ENCODE data around the gene EIF3M. TPM values are rescaled to one million over a fixed set of nuclear protein-coding genes. Genes with fewer than 3 reads are reported as not detected.

EIF3M gene
- total RNA-seq, 1 donor from 2014 or later = 235 TPM

DNA sequence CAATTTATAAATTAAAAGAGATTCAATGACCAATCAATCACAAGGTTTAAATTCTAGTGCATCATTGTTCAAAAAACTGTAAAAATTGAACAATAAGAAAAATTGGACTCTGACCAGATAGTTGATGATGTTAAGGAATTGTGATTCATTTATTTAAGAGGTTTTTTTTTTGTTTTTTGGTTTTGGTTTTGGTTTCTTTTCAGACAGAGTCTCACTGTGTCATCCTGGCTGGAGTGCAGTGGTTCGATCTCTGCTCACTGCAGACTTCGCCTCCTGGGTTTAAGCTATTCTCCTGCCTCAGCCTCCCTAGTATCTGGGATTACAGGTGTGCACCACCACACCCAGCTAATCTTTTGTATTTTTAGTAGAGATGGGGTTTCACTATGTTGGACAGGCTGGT, 17.1 kb upstream of the EIF3M start:
- no peaks in the 10 kb centered on the region for H3K36me3 Mint-ChIP-seq (ENCODE audit: low read depth, unreplicated experiment)
- DNase-seq (ENCODE audit: low spot score) = no peak

DNA sequence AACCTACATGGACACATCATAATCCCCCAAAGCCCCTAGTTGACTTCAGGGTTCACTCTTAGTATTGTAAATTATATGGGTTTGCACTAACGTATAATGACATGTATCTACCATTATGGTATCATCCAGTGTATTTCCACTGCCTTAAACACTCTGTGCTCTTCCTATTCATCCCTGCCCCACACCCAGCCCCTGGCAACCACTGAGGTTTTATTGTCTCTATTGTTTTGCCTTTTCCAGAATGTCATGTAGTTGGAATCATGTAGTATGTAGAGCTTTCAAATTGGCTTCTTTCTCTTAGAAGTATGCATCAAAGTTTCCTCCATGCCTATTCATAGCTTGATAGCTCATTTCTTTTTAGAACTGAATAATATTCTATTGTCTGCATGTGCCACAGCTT, 16.5 kb upstream of the EIF3M start:
- TF ChIP-seq CTCF (IDR thresholded peaks at IDR 0.05; ENCODE audit: unreplicated experiment) = no peak
- peaks cover 3% of the 10 kb centered on the region for H3K27me3 Mint-ChIP-seq (ENCODE audit: unreplicated experiment)
- no peak overlapping the region for H3K4me3 Mint-ChIP-seq (ENCODE audit: unreplicated experiment)
- H3K27ac Mint-ChIP-seq (ENCODE audit: unreplicated experiment) = no peak overlapping the region
- DNase-seq (ENCODE audit: low spot score) = no peak
- peaks cover 5% of the 10 kb centered on the region for H3K4me1 Mint-ChIP-seq (ENCODE audit: unreplicated experiment)
- H3K9me3 Mint-ChIP-seq (ENCODE audit: unreplicated experiment) = no peaks in the 10 kb centered on the region
- H3K36me3 Mint-ChIP-seq (ENCODE audit: low read depth, unreplicated experiment) = no peaks in the 10 kb centered on the region

More for the DNA sequence above, 17.1 kb upstream of the EIF3M start:
- Mint-ChIP-seq H3K4me3 (ENCODE audit: unreplicated experiment) (no peak overlapping the region), H3K9me3 (ENCODE audit: unreplicated experiment) (no peaks in the 10 kb centered on the region), H3K27me3 (ENCODE audit: unreplicated experiment) (peaks cover 3% of the 10 kb centered on the region), H3K4me1 (ENCODE audit: unreplicated experiment) (peaks cover 2% of the 10 kb centered on the region), H3K27ac (ENCODE audit: unreplicated experiment) (no peak overlapping the region)
- no peak for TF ChIP-seq CTCF (IDR thresholded peaks at IDR 0.05; ENCODE audit: unreplicated experiment)

DNA sequence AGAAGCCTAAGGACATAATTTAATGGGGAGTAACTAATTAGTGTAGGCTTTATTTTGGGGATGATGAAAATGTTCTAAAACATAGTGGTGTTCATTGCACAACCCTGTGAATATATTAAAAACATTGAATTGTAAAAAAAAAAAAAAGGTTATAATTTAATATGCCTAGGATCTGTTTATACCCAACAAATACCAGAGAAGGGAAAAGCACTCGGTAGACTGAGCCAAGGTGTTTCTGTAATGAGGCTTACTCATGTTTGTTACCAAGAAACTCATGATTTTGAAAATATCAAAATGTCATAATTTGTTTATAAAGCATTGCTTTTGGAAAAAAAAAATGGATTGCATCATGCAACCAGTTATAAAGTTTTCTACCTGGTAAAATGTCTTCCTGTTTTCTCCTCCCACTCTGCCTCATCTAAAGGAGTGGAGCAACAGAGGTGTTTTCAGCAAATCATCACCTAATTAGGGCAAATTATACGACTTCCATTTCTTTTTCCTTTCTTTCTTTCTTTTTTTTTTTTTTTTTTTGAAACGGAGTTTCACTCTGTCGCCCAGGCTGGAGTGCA, 14.2 kb upstream of the EIF3M start:
- Mint-ChIP-seq H3K27ac (ENCODE audit: unreplicated experiment) (no peak overlapping the region), H3K9me3 (ENCODE audit: unreplicated experiment) (no peaks in the 10 kb centered on the region), H3K36me3 (ENCODE audit: low read depth, unreplicated experiment) (no peaks in the 10 kb centered on the region), H3K27me3 (ENCODE audit: unreplicated experiment) (peaks cover 6% of the 10 kb centered on the region), H3K4me3 (ENCODE audit: unreplicated experiment) (no peak overlapping the region), H3K4me1 (ENCODE audit: unreplicated experiment) (peaks cover 5% of the 10 kb centered on the region)
- no peak for DNase-seq (ENCODE audit: low spot score)
- TF ChIP-seq CTCF (IDR thresholded peaks at IDR 0.05; ENCODE audit: unreplicated experiment) = no peak

DNA sequence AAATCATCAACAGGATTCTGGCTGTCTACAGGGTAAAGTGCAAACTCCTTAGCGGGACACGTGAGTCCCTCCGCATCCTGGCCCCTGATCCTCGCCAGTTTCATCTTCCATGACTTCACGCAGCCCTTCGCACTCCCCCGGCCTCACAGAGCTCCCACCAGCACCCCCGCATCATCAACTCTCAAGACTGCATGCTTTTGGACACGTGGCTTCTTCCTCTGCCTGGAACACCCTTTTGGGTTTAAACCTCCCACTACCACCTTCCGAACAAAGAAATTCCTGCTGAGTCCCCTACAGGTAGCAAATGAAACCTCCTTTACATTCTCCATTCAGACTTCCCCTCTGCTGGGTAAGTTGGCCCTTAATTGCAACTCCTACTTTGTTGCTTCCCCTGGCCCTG, 12.6 kb upstream of the EIF3M start:
- no peak for DNase-seq (ENCODE audit: low spot score)
- Mint-ChIP-seq H3K9me3 (ENCODE audit: unreplicated experiment) (no peaks in the 10 kb centered on the region), H3K4me3 (ENCODE audit: unreplicated experiment) (no peak overlapping the region), H3K27ac (ENCODE audit: unreplicated experiment) (no peak overlapping the region), H3K4me1 (ENCODE audit: unreplicated experiment) (peaks cover 5% of the 10 kb centered on the region), H3K36me3 (ENCODE audit: low read depth, unreplicated experiment) (no peaks in the 10 kb centered on the region), H3K27me3 (ENCODE audit: unreplicated experiment) (peaks cover 7% of the 10 kb centered on the region)
- TF ChIP-seq CTCF (IDR thresholded peaks at IDR 0.05; ENCODE audit: unreplicated experiment) = no peak

DNA sequence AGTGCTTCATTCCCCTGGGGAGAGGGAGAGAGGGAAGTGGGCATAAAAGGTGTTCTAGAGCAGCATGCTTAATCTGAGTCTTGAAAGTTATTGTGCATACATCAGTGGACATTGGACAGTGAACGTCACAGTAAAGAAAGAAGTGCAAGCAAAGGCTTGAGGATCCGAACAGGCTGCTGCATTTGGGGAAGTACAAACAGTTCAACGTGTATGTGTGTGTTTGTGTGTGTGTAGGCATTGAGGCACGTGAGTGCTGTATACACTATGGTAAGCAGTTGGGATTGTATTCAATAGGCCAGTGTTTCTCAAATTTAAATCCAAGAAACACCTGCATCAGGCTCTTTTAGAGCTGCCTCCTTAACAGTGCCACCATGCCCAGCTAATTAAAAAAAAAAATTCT, 10.4 kb upstream of the EIF3M start:
- H3K9me3 Mint-ChIP-seq (ENCODE audit: unreplicated experiment) = no peaks in the 10 kb centered on the region
- no peaks in the 10 kb centered on the region for H3K36me3 Mint-ChIP-seq (ENCODE audit: low read depth, unreplicated experiment)
- TF ChIP-seq CTCF (IDR thresholded peaks at IDR 0.05; ENCODE audit: unreplicated experiment) = no peak
- DNase-seq (ENCODE audit: low spot score) = no peak
- peaks cover 5% of the 10 kb centered on the region for H3K4me1 Mint-ChIP-seq (ENCODE audit: unreplicated experiment)
- H3K4me3 Mint-ChIP-seq (ENCODE audit: unreplicated experiment) = no peak overlapping the region
- H3K27ac Mint-ChIP-seq (ENCODE audit: unreplicated experiment) = no peak overlapping the region
- H3K27me3 Mint-ChIP-seq (ENCODE audit: unreplicated experiment) = peaks cover 4% of the 10 kb centered on the region

Data from endothelial cell (in vitro differentiated cells).